GM23338 (cell line): ENCODE measurements around the gene HMGXB3. TPM values are rescaled to one million over a fixed set of nuclear protein-coding genes. Genes with fewer than 3 reads are reported as not detected.

Experiments used
- ATAC-seq: fragments of 200-7000 bp; cut with Tn5 transposase; 3 replicates; pipeline ENCODE4 v1.9.1; 2020
- DNase-seq: peaks from one replicate; pipeline ENCODE4 v3.0.0-alpha.2; 2015; ENCODE audit warnings: low spot score
- H2AFZ ChIP-seq: fragments of 200-600 bp; sonication (generic); 2 replicates; pipeline ENCODE4 v1.8.0; 2016; ENCODE audit warnings: antibody characterized with exemption, mild to moderate bottlenecking, moderate library complexity
- H3F3A ChIP-seq: fragments of 200-600 bp; sonication (generic); replicated peaks from 2 replicates; pipeline ENCODE4 v1.8.0; 2017; ENCODE audit warnings: antibody characterized with exemption, mixed run types, low read depth
- H3K27ac ChIP-seq: fragments of 200-600 bp; sonication (generic); 2 replicates; pipeline ENCODE4 v1.6.1; 2016; ENCODE audit warnings: low read depth
- H3K27me3 ChIP-seq: fragments of 200-600 bp; sonication (generic); 2 replicates; pipeline ENCODE4 v1.8.0; 2016; ENCODE audit warnings: mild to moderate bottlenecking, mixed run types, moderate library complexity; ENCODE audit not compliant: insufficient read depth
- H3K36me3 ChIP-seq: fragments of 200-600 bp; sonication (generic); 2 replicates; pipeline ENCODE4 v1.8.0; 2016; ENCODE audit warnings: mild to moderate bottlenecking; ENCODE audit not compliant: insufficient read depth
- H3K4me1 ChIP-seq: fragments of 200-600 bp; sonication (generic); 2 replicates; pipeline ENCODE4 v1.8.0; 2016; ENCODE audit warnings: mild to moderate bottlenecking, moderate library complexity; ENCODE audit not compliant: insufficient read depth
- H3K4me2 ChIP-seq: fragments of 200-600 bp; sonication (generic); 2 replicates; pipeline ENCODE4 v1.7.1; 2017; ENCODE audit warnings: mixed run types
- H3K4me3 ChIP-seq: fragments of 200-600 bp; sonication (generic); 2 replicates; pipeline ENCODE4 v1.6.1; 2016; ENCODE audit warnings: mixed run types
- H3K79me2 ChIP-seq: fragments of 200-600 bp; sonication (generic); replicated peaks from 2 replicates; pipeline ENCODE4 v1.8.0; 2017; ENCODE audit warnings: mild to moderate bottlenecking; ENCODE audit not compliant: insufficient read depth
- H3K9me2 ChIP-seq: fragments of 200-600 bp; sonication (generic); 2 replicates; pipeline ENCODE4 v1.8.0; 2017; ENCODE audit not compliant: insufficient read depth
- H4K20me1 ChIP-seq: fragments of 200-600 bp; sonication (generic); replicated peaks from 2 replicates; pipeline ENCODE4 v1.8.0; 2017; ENCODE audit warnings: mild to moderate bottlenecking; ENCODE audit not compliant: insufficient read depth
- H3K27ac Mint-ChIP-seq: 2 replicates; pipeline ENCODE4 v1.8.0; 2020; ENCODE audit warnings: inconsistent platforms, mild to moderate bottlenecking, moderate library complexity, mixed read lengths
- H3K27me3 Mint-ChIP-seq: 3 replicates; pipeline ENCODE4 v1.8.0; 2022; ENCODE audit warnings: low read depth, mild to moderate bottlenecking, moderate library complexity, mixed read lengths, inconsistent platforms; ENCODE audit not compliant: insufficient read depth, poor library complexity
- H3K36me3 Mint-ChIP-seq: 3 replicates; pipeline ENCODE4 v1.8.0; 2021; ENCODE audit warnings: low read depth, mild to moderate bottlenecking, inconsistent platforms, moderate library complexity, mixed read lengths
- H3K4me1 Mint-ChIP-seq: 3 replicates; pipeline ENCODE4 v1.8.0; 2020; ENCODE audit warnings: mild to moderate bottlenecking, inconsistent platforms, mixed read lengths
- H3K4me3 Mint-ChIP-seq: 3 replicates; pipeline ENCODE4 v1.8.0; 2021; ENCODE audit warnings: moderate library complexity, mild to moderate bottlenecking, inconsistent platforms, mixed read lengths
- H3K9me3 Mint-ChIP-seq: 3 replicates; pipeline ENCODE4 v1.8.0; 2020; ENCODE audit warnings: moderate library complexity, mild to moderate bottlenecking, inconsistent platforms, mixed read lengths
- CREB1 ChIP-seq: fragments of 250-450 bp; sonication (Bioruptor Pico); IDR thresholded peaks from 2 replicates; pipeline ENCODE4 v1.5.0; 2020; ENCODE audit warnings: low read depth, mild to moderate bottlenecking, moderate library complexity
- EZH2 ChIP-seq: fragments of 200-600 bp; sonication (generic); IDR thresholded peaks from one replicate; pipeline ENCODE4 v1.8.0; 2017; ENCODE audit warnings: antibody characterized with exemption, mild to moderate bottlenecking, low read depth; ENCODE audit not compliant: unreplicated experiment
- EZH2phosphoT487 ChIP-seq: fragments of 200-600 bp; sonication (generic); IDR thresholded peaks from one replicate; pipeline ENCODE4 v1.8.1; 2018; ENCODE audit warnings: antibody characterized with exemption; ENCODE audit not compliant: unreplicated experiment
- JUNB ChIP-seq: IDR thresholded peaks from one replicate; pipeline ENCODE4 v1.6.1; 2016; ENCODE audit warnings: antibody characterized with exemption; ENCODE audit not compliant: unreplicated experiment
- NANOG ChIP-seq: IDR thresholded peaks from 2 replicates; pipeline ENCODE4 v1.6.1; 2016; ENCODE audit warnings: antibody characterized with exemption, borderline replicate concordance
- POLR2AphosphoS5 ChIP-seq: IDR thresholded peaks from 2 replicates; pipeline ENCODE4 v1.6.1; 2016; ENCODE audit warnings: antibody characterized with exemption, low read depth
- STAT1 ChIP-seq: IDR thresholded peaks from one replicate; pipeline ENCODE4 v1.6.1; 2016; ENCODE audit warnings: antibody characterized with exemption; ENCODE audit not compliant: unreplicated experiment
- ZNF114 ChIP-seq: fragments of 250-450 bp; sonication (Bioruptor Pico); IDR thresholded peaks from 2 replicates; pipeline ENCODE4 v1.5.0; 2020; ENCODE audit warnings: mild to moderate bottlenecking, moderate library complexity
- ZNF331 ChIP-seq: fragments of 250-450 bp; sonication (Bioruptor Pico); IDR thresholded peaks from 2 replicates; pipeline ENCODE4 v1.5.0; 2020; ENCODE audit warnings: low read depth, mild to moderate bottlenecking, moderate library complexity
- polyA plus RNA-seq: library from polyadenylated mRNA; unstranded; fragments of >200 nt; fragmentation: Nextera tagmentation; extraction: Ambion mirVana; gene quantifications from 2 replicates; pipeline ENCODE4 v1.2.1, GENCODE V29; 2016
- total RNA-seq: library from RNA; depleted of rRNA; stranded (reverse); fragments of >200 nt; shearing (Covaris generic); gene quantifications from 2 replicates; pipeline ENCODE4 v1.2.3, GENCODE V29; 2014
- TF ChIP-seq, protein P1 (sequence below): IDR thresholded peaks from 2 replicates; pipeline ENCODE4 v1.6.1; 2016; ENCODE audit warnings: antibody characterized with exemption
- TF ChIP-seq, protein P2 (sequence below), 2 experiments: fragments of 200-600 bp in 1 of 2; sonication (generic) in 1 of 2; conservative IDR thresholded peaks; 2 replicates each; pipeline versions ENCODE4 v1.5.1 to v1.6.1; 2016 to 2017; ENCODE audit warnings: antibody characterized with exemption in 2 of 2, low read depth in 2 of 2, mild to moderate bottlenecking in 2 of 2, moderate library complexity in 1 of 2
- TF ChIP-seq, protein P3 (sequence below): IDR thresholded peaks from one replicate; pipeline ENCODE4 v1.6.1; 2018; ENCODE audit warnings: antibody characterized with exemption; ENCODE audit not compliant: unreplicated experiment
- TF ChIP-seq, protein P4 (sequence below): fragments of 250-450 bp; sonication (Bioruptor Pico); IDR thresholded peaks from 2 replicates; pipeline ENCODE4 v1.5.0; 2020; ENCODE audit warnings: mild to moderate bottlenecking, moderate library complexity

Gene HMGXB3
- total and polyA plus RNA-seq, 2 experiments from 2014 or later: 9.4 to 37.9 TPM

DNA sequence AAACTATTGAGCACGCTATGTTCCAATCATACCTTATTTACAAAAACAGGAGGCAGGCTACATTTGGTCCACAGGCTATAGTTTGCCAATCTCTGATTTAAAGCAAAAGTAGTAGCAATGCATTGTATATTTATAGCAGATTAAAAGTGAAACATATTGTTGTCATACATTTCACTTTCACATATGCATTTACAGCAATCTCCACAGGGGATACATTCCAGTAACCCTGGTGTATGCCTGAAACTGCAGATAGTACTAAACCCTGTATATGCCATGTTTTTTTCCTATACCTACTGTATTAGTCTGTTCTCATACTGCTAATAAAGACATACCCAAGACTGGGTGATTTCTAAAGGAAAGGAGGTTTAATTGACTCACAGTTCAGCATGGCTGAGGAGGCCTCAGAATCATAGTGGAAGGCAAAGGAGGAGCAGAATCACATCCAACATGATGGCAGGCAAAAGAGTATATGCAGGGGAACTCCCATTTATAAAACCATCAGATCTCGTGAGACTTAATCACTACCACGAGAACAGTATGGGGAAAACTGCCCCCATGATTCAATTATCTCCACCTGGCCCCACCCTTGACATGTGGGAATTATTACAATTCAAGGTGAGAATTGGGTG lies 91.7 kb downstream of the HMGXB3 start:
- no peaks in the 10 kb centered on the region for H3K27me3 ChIP-seq
- Mint-ChIP-seq H3K4me1 (no peaks in the 10 kb centered on the region; the same call in 1 of the 3 replicates), H3K9me3 (no peaks in the 10 kb centered on the region), H3K27me3 (peaks cover 6% of the 10 kb centered on the region), H3K27ac (no peak overlapping the region), H3K4me3 (no peak overlapping the region), H3K36me3 (no peaks in the 10 kb centered on the region)
- H3K27ac ChIP-seq: no peak overlapping the region
- TF ChIP-seq ZNF331 (CRISPR knock-in tag) (no peak), STAT1 (no peak), CREB1 (CRISPR knock-in tag) (no peak), JUNB (no peak), POLR2AphosphoS5 (no peak), NANOG (no peak), EZH2 (no peak), ZNF114 (CRISPR knock-in tag) (no peak), EZH2phosphoT487 (no peak)
- TF ChIP-seq, protein P1, sequence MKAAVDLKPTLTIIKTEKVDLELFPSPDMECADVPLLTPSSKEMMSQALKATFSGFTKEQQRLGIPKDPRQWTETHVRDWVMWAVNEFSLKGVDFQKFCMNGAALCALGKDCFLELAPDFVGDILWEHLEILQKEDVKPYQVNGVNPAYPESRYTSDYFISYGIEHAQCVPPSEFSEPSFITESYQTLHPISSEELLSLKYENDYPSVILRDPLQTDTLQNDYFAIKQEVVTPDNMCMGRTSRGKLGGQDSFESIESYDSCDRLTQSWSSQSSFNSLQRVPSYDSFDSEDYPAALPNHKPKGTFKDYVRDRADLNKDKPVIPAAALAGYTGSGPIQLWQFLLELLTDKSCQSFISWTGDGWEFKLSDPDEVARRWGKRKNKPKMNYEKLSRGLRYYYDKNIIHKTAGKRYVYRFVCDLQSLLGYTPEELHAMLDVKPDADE: no peak
- TF ChIP-seq, protein P2, sequence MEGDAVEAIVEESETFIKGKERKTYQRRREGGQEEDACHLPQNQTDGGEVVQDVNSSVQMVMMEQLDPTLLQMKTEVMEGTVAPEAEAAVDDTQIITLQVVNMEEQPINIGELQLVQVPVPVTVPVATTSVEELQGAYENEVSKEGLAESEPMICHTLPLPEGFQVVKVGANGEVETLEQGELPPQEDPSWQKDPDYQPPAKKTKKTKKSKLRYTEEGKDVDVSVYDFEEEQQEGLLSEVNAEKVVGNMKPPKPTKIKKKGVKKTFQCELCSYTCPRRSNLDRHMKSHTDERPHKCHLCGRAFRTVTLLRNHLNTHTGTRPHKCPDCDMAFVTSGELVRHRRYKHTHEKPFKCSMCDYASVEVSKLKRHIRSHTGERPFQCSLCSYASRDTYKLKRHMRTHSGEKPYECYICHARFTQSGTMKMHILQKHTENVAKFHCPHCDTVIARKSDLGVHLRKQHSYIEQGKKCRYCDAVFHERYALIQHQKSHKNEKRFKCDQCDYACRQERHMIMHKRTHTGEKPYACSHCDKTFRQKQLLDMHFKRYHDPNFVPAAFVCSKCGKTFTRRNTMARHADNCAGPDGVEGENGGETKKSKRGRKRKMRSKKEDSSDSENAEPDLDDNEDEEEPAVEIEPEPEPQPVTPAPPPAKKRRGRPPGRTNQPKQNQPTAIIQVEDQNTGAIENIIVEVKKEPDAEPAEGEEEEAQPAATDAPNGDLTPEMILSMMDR (conservative IDR thresholded peaks at IDR 0.05; ENCODE audit: low read depth in 2 of 2): no peak
- TF ChIP-seq, protein P3, sequence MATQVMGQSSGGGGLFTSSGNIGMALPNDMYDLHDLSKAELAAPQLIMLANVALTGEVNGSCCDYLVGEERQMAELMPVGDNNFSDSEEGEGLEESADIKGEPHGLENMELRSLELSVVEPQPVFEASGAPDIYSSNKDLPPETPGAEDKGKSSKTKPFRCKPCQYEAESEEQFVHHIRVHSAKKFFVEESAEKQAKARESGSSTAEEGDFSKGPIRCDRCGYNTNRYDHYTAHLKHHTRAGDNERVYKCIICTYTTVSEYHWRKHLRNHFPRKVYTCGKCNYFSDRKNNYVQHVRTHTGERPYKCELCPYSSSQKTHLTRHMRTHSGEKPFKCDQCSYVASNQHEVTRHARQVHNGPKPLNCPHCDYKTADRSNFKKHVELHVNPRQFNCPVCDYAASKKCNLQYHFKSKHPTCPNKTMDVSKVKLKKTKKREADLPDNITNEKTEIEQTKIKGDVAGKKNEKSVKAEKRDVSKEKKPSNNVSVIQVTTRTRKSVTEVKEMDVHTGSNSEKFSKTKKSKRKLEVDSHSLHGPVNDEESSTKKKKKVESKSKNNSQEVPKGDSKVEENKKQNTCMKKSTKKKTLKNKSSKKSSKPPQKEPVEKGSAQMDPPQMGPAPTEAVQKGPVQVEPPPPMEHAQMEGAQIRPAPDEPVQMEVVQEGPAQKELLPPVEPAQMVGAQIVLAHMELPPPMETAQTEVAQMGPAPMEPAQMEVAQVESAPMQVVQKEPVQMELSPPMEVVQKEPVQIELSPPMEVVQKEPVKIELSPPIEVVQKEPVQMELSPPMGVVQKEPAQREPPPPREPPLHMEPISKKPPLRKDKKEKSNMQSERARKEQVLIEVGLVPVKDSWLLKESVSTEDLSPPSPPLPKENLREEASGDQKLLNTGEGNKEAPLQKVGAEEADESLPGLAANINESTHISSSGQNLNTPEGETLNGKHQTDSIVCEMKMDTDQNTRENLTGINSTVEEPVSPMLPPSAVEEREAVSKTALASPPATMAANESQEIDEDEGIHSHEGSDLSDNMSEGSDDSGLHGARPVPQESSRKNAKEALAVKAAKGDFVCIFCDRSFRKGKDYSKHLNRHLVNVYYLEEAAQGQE: no peak
- TF ChIP-seq, protein P4, sequence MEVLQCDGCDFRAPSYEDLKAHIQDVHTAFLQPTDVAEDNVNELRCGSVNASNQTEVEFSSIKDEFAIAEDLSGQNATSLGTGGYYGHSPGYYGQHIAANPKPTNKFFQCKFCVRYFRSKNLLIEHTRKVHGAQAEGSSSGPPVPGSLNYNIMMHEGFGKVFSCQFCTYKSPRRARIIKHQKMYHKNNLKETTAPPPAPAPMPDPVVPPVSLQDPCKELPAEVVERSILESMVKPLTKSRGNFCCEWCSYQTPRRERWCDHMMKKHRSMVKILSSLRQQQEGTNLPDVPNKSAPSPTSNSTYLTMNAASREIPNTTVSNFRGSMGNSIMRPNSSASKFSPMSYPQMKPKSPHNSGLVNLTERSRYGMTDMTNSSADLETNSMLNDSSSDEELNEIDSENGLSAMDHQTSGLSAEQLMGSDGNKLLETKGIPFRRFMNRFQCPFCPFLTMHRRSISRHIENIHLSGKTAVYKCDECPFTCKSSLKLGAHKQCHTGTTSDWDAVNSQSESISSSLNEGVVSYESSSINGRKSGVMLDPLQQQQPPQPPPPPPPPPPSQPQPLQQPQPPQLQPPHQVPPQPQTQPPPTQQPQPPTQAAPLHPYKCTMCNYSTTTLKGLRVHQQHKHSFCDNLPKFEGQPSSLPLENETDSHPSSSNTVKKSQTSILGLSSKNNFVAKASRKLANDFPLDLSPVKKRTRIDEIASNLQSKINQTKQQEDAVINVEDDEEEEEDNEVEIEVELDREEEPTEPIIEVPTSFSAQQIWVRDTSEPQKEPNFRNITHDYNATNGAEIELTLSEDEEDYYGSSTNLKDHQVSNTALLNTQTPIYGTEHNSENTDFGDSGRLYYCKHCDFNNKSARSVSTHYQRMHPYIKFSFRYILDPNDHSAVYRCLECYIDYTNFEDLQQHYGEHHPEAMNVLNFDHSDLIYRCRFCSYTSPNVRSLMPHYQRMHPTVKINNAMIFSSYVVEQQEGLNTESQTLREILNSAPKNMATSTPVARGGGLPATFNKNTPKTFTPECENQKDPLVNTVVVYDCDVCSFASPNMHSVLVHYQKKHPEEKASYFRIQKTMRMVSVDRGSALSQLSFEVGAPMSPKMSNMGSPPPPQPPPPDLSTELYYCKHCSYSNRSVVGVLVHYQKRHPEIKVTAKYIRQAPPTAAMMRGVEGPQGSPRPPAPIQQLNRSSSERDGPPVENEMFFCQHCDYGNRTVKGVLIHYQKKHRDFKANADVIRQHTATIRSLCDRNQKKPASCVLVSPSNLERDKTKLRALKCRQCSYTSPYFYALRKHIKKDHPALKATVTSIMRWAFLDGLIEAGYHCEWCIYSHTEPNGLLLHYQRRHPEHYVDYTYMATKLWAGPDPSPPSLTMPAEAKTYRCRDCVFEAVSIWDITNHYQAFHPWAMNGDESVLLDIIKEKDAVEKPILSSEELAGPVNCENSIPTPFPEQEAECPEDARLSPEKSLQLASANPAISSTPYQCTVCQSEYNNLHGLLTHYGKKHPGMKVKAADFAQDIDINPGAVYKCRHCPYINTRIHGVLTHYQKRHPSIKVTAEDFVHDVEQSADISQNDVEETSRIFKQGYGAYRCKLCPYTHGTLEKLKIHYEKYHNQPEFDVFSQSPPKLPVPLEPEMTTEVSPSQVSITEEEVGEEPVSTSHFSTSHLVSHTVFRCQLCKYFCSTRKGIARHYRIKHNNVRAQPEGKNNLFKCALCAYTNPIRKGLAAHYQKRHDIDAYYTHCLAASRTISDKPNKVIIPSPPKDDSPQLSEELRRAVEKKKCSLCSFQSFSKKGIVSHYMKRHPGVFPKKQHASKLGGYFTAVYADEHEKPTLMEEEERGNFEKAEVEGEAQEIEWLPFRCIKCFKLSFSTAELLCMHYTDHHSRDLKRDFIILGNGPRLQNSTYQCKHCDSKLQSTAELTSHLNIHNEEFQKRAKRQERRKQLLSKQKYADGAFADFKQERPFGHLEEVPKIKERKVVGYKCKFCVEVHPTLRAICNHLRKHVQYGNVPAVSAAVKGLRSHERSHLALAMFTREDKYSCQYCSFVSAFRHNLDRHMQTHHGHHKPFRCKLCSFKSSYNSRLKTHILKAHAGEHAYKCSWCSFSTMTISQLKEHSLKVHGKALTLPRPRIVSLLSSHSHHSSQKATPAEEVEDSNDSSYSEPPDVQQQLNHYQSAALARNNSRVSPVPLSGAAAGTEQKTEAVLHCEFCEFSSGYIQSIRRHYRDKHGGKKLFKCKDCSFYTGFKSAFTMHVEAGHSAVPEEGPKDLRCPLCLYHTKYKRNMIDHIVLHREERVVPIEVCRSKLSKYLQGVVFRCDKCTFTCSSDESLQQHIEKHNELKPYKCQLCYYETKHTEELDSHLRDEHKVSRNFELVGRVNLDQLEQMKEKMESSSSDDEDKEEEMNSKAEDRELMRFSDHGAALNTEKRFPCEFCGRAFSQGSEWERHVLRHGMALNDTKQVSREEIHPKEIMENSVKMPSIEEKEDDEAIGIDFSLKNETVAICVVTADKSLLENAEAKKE (CRISPR knock-in tag): no peak
- H3K79me2 ChIP-seq: no peaks in the 10 kb centered on the region
- DNase-seq: no peak
- ATAC-seq: no peak
- H3K4me3 ChIP-seq: no peak overlapping the region
- H2AFZ ChIP-seq: no peak overlapping the region
- H3K9me2 ChIP-seq: no peaks in the 10 kb centered on the region
- H3K4me1 ChIP-seq: no peaks in the 10 kb centered on the region
- H3K4me2 ChIP-seq: no peak overlapping the region
- H3K36me3 ChIP-seq: no peaks in the 10 kb centered on the region
- H3F3A ChIP-seq: no peaks in the 10 kb centered on the region
- H4K20me1 ChIP-seq: no peaks in the 10 kb centered on the region
